HG03196 (cell line): ENCODE measurements around the gene TBCD.

Experiments used
- ATAC-seq: cut with Tn5 transposase; IDR thresholded peaks from one replicate; pipeline ENCODE4 v1.9.1; 2021; ENCODE audit not compliant: unreplicated experiment

TBCD gene

DNA sequence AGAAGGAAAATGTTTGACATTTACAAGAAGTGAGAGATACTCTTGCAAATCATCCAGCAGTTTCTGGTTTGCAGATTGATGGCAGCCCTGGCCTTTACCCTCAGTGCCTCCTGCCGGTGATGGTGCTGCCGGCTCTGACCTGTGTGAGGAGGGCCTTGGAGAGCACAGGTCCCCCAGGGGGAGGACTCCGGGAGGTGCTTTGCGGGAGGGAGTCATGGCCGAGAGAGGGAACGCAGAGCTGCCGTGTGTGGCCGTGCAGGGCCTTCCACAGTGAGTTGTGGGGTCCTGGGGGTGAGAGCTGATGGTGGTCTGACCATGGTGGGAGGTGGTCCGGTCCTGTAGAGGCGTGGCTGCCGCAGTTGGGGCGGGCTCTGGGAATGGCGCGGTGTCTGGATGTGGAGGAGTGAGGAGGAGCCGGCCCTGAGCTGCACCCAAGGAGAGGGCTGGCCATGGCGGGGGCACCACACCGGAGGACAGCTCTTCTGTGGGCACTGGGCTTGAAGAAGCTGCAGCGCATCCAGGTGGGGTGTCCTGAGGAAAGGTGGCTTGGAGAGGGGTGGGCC lies 116.0 kb downstream of the TBCD start:
- no peak for ATAC-seq

DNA sequence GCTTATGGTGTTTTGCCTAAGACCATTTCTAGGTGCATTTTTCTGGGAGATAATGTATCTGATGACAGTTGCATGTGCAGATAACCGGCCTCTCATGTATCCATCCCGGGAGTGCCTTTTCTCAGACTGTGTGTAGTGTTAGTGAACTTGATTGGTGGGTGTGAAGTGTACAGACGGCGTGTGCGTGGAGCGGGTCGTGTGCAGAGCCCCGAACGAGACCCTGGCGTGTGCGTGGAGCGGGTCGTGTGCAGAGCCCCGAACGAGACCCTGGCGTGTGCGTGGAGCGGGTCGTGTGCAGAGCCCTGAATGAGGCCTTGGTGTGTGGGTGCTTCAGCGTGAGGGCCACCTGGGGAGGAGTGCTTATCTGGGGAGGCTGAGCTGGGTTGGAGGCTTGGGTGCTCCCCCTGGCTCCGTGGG lies 116.9 kb downstream of the TBCD start:
- no peak for ATAC-seq

DNA sequence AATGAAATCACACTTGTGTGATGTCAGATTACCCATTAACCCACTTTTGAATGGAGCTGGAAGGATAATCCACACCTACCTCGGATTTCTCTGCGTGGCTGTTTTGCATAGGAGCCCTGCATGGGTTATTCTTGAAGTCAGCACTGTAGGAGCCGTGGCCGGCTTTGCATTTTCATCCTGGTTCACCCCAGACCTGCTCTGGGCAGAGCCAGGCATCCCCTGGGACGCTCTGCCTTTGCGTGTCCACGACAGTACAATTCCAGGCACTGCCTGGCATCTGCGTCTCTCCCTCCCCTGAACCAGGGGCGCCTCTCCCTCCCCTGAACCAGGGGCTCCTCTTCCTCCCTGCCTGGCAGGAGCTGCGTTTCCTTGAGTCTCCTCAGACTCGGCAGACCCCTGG lies 117.7 kb downstream of the TBCD start:
- ATAC-seq = no peak

DNA sequence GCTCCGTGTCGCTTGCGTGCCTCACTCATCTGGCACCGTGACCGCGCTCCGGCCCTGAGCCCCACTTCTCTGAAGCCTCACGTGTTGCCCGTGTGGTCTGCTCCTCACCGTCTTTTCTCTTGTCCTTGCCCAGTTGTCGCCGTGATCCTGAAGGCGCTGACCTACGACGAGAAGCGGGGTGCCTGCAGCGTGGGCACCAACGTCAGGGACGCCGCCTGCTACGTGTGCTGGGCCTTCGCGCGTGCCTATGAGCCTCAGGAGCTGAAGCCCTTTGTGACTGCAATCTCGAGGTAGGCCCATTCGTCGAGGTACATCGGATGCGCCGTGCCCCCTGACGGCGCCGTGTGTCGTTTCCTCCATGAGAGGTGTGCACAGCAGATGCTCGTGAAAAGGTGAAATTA lies 118.2 kb downstream of the TBCD start:
- ATAC-seq = no peak

DNA sequence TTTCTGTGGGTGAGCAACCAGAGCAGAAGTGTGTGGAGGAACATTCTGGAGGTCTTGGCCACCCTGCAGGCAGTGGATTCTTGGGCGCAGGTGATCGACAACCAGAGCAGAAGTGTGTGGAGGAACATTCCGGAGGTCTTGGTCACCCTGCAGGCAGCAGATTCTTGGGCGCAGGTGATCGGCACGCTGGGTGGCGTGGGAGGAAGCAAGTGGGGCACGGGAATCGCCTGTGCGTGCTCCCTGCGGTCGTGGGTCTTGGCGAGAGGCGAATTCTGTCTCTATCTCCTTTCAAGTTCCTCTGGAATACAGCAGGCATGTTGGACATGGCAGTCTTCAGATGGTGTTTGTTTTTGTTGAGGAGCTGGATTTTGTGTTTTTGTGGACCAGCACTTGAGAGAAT lies 118.7 kb downstream of the TBCD start:
- ATAC-seq = no peak

DNA sequence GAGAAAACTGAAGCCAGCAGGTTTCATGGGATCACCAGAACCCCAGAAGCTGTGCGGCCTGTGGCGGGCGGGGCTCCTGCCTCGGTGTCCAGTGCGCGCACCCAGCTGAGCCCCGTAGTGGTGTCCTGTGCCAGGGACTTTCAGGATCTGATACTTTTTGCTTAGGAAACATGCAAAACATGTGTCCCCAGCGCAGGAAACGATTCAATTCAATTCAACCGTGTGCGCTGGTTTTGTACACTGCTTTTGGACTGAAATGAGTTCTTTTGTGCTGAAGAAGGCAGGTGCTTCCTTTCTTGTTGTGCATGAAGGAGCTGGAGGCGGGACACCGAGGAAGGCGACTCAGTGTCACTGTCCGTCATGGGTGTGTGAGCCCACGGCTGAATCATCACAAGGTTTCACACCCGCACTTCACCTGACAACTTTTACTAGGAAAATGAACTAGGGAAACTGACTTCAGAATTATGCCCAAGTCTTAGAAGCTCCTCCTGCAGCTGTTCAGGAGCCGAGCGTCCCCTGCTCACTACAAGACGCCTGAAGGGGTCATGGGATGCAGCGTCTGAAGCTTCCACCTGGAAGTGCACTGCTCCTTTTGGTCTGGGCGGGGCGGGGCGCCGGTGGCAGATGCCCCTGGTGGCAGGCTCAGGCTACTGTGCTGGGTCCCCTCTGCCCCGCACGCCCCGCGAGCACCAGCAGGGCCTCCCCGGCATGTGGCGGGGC lies 119.4 kb downstream of the TBCD start:
- peak; percentile 69 for ATAC-seq

DNA sequence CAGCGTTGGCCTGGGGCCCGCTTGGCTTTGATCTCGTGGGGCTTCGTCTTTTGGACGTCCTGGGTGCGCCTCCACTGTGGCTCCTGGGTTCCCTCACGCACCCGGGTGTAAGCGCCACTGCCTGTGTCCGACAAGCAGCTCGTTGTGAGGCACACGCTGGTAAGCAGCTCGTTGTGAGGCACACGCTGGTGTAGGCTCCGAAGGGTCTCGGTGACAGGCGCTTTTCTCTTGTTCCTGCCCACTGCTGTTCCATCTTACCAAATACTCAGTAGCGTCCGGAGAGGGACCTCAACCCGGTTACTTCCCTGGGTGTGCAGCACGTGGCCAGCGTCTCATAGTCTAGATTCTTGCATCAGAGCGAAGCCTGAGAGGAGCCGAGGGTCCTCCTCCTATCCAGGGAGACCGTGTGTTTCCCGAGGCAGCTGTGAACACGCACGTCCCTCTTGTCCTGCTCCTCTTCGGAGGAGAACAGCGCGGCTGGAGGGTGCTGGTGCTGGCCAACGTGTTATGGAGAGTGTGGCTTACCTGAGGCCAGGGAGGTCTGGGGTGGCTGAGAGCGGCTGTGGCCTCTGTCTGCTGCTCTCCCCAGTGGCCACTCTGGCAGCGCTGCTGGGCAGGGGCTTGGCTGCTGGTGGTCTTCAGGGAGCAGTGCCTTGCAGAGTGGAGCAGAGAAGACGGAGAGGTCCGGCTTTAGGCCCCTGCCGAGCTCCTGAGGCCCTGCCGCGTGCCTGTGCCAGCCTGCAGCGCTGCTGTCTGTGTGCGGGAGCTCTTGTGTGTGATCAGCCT lies 120.1 kb downstream of the TBCD start:
- no peak for ATAC-seq

DNA sequence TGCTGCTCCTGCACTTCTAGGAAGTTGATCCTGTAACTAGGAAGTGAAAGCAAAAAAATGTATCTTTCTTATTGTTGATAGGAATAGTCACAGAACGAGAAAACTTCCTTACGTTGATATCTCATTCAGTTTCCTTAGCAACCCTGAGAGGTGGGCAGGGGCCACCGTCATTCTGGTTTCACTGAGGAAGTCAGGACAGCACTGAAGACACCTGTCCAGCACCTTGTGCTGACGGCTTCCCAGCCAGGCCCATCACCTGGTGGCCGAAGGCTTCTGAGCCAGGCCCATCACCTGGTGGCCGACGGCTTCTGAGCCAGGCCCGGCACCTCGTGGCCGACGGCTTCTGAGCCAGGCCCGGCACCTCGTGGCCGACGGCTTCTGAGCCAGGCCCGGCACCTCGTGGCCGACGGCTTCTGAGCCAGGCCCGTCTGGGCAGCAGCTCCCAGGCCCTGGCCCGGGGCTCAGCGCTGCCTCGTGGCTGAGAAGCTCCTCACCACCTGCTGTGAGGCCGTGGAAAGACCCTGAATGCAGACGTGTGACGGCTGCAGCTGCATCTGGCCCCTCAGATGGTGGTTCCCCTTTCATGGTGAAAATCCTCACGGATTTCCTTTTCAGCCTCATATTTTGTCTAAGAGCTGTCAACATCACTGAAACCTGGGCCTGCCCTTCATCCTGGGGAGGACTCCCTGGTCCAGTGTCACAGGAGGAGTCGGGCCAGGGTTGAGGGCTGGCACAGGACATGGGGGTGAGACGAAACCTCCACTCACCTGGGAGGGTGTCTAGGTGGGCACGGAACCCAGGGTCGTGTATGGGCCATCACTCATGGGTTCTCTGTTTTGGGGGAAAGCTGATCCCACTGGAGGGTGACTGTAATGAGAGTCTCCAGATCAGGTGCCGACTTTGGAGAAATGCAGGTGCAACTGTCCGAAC lies 121.0 kb downstream of the TBCD start:
- ATAC-seq = no peak

DNA sequence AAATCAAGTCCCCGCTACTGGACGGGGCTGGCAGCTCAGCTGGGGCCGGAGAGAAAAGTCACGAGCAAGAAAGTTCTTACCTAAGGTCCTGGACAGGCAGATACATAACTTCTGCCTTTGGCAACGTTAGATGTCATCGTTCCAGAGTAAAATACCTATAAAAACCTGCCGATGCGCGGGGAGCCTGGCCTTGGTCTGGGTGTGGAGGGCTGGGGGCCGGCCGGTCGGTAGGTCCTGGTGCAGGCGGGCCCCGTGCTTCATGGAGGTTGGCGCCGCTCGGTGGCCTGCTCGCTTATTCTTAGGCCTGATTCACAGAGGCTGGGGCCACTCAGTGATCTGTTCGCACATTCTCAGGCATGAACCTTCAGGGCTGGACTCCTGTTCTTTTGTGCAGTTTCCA lies 121.7 kb downstream of the TBCD start:
- ATAC-seq = no peak

DNA sequence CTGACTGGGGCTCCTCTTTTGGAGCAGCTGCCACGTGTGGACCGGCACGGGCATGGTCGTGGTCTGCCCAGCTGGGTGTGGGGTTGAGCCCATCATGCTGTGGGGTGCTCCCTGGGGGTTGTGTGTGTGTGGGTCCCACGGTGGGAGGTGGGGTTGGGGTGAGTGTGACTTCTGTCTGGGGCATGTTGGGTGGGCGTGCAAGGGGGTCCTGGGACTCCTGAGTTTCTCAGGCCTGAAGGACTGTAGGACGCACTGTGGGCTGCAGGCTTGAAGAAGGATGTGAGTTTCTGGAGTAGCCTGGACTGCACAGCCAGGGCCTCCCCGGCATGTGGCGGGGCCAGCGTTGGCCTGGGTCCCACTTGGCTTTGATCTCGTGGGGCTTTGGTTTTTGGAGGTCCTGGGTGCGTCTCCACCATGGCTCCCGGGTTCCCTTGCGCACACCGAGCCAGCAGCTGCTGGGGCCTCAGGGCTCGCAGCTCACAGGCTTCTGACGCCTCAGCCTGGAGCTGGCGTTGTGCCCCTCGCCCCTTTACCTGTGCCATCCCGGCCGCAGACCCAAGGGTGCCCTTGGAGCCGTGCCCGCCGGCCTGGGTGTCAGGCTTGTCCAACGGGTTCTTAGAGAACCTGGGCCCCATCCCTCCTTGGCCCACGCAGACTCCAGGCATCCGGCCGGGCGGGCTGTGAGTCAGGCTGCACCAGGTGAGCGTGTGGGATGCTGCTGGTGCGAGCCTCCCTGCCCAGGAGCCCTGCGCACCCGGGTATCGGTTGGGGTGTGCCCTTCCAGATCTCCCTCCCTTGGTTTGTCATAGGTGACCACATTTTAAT lies 122.4 kb downstream of the TBCD start:
- no peak for ATAC-seq

DNA sequence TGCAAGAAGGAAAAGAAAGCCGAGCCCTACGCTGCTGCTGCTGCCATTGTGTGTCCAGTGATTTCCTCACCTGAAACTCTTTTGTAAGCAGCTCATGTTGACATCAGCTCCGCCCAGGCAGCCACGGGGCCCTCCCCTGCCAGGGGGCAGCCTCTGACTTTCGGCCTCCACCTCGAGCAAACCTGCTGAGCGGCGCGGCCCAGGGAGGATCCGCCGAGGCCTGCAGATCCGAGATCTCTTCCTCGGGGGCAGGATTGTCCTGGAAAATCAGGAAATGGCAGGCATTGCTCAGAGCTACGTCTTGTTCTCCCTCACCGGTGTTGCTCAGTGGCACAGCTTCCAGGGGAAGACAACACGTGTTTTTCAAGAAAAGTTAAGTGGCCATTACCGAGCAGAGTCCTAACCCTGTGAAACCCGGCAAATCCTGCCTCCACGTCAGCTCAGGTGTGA lies 123.6 kb downstream of the TBCD start:
- ATAC-seq = no peak

DNA sequence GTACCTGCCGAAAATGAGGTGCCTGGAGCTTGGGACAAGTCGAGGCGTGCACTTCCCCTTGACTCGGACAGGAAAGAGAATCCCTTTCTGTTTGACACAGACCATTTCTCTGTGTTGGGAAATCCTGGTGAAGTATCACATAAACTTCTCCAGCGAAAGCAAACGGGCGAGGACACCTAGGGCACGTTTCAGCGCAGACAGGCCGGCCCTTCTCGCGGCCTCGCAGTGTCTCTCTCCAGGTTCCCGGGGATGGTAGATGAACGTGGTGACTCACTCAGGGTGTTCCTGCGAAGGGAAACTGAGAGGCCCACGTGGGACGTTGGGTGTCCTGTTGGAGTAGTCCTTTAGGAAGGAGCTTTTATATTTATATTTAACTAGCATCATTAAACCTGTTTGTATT lies 124.3 kb downstream of the TBCD start:
- ATAC-seq = no peak

DNA sequence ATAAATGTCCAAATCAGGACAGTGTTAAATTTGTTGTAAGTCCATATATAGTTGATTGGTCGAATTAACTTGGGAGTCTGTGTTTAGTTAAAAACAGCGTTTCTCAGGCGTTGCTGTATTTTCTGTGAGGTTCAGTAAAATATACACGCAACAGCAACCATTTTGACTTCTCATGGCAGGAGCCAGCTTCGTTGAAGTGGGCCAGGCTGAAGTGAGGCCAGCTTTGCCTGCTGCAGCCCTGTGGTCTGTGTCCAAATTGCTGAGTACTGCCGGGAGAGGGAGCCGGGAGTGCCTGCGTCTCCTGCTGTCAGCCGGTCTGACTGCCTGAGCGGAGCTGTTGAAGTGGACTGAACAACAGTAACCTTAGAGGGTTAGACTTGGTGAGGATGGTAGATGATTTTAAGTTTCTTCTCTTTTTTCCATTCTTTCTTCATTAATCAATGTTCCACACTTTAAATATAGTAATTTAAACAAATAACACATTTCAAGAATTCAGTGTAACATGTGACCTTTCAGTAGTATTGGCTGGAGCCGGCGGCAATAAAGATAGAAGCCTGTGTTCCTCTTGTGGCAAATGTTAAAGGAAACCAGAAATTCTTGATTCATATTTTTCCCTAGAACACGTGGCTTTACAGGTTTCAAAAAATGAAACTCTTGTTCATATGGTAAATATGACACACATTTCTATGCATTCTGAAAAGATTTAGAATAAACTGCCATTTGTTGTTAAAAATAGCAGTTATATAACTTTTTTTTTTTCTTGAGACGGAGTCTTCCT lies 124.9 kb downstream of the TBCD start:
- ATAC-seq = no peak

DNA sequence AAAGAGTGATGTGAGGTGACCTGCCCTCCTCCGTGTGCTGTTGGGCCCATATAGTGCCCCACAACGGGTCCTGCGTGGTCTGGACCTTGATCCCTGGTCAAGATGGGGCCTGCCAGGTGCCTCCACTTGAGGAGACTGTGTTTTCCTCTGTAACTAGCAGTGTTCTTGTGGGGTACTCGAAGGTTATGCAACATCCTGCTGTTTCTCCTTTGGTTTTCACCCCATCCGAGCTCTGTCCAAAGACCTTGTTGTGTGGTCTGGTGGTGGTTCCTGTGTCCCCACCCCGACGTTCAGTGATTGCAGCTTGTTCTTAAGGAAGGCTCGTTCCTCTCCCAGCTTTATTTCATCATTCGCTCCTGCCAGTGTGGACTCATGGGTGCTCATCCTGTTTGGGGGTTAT lies 126.7 kb downstream of the TBCD start:
- no peak for ATAC-seq

DNA sequence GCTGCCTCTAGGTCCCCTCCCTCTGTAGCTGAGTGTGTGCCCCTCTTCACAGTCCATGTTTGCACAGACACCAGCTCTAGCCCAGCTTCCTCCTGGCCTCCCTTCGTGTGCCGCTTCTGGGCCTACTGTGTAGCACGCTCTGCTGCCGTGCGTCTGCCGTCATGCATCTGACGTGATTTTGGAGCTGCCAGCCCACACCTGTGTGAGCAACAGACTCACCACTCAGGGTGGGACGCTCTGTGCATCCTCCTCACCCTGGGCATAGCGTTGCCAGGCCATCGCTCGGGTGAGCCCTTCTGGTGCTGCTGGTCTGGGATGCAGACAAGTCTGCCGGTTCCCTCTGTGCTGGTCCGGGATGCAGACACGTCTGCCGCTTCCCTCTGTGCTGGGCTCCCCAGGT lies 127.4 kb downstream of the TBCD start:
- no peak for ATAC-seq

DNA sequence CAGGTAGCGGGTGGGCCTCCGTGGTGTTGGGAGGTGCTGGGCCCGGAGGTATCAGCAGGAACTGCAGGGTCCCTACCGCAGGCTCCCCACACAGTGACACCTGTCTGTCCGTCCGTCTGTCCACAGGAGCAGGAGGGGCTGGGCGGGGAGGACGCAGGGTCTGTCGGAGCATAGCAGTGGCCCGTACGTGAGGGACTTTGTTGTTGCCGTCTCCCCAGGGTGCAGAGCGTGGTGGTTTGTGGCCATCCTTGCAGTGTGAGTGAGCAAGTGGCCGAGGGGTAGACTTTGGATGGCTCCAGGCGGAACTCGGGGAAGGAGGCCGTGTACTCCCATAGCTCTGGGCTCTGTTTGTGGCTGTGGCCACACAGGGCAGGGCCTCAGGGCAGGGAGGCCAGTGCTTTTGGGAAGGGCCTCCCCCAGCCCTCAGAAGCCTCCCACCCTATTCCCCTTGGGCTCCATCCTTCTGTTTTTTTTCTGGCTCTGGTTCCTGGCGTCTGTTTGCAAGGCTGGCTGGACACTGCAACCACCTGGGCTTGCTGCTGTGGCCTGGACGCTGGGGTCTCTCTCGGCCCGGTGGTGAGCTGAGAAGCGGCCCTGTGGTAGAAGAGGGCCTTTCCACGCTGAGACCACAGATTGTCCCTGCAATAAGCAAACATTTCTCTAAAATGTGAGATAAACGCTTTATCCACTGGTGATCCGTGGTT lies 128.9 kb downstream of the TBCD start:
- no peak for ATAC-seq

DNA sequence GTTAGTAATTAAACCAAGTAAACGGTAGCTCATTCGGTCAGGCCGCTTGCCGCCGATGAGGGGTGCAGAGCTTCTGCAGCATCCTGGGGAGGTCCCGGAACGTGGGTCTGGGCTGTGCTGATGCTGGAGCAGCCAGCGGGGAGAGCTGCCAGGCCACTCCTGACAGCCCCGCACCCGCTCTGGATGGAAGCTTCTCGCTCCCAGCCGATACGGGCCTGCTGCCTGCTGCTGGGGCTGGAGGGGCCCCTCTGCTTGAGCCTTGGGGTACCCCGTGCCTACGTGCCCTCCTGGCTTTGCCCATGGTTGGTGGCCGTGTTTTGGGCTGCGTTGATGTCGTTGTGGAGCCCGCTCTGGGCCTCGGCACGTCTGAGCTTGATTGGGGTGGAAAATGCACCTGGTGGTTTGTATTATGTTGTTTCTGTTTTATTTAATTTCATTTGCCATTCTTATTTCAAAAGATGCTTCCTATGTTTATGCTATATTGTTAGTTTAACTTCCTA lies 129.5 kb downstream of the TBCD start:
- ATAC-seq = no peak

DNA sequence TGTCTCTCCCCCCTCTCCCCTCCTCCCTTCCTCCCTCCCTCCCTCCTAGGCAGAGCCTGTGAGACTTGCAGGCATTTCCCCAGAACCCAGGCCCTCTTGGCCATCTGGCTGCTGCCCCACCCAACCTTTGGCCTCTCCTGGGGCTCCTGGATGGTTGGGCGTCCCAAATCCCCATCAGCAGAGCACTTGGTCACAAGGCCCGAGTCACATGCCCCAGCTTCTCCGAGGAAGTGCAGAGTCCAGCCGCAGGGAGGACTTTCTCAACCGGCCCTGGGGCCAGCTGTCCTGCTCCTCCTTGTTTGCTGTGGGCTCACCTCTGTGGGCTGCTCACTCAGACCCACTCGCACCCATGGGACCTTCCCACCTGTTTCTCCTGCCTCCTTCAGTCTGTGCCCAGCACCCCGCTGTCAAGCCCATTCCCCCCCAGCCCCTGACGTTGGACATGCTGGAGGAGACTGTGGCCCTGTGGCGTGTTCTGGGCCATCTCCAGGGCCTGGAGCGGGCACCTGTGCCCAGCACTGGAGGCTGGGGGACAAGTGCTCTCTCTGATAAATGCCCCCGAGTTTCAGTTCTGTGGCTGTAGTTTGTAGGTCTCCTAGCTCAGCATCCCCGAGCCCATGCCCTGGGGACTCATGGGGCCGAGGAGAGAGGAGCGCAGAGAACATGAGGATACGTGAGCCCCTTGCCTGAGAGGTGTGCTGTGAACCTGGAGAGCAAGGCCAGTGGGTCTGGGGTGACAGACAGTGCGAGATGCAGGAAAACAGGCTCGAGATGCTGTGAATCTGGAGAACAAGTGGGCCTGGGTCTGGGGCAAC lies 130.2 kb downstream of the TBCD start:
- ATAC-seq = no peak
